ENCODE data around the gene ZFP90.
"Not testable (repeated sequence)": the region's sequence is repeated elsewhere in the genome, so short reads cannot be mapped to it uniquely, and the experiment has no call there.

The ZFP90 gene

DNA sequence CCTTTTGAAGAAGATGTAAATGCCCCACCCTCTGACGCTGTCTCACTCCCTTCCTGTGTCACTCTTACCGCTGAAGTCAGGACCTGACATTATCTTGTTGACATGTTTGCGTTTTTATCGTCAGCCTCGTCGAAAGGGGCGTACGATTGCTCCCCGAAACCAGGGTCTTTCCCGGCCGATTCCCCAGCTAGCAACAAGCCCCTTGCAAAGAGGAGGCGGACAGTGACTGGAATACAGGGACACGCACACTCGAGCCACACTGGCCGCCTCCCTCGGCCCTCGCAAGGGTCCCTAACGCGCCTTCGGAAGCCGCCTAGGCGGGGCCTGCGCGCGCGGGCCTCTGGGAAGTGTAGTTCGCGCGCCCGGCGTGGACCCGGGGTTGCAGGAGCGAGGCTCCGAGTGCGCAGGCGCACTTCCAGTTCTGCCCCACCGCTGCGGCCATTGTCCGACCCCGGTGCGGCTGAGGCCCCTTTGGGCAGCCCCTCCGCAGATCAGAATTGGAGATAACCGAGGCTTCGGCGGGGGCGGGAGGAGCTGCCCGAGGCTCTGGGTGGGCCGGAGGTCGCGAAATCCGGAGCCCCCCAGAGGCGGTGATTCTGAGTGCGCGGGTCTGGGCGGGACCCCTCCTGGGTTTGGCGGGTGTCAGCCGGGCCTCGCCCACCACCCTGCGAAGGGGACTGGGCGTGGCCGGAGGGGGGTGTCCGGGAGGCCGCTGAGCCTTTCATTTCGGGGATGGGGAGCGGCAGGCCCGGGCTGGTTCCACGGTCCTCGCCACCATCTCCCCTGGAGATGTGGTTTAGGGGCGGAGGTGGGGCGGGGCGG lies at the start of gene ZFP90:
ZFP90 (plus strand) TSS at position 412 of the 822 bp plus-strand sequence. CDS start 502 bp downstream, outside the sequence.
- Histone ChIP-seq H3K4me3 (ENCODE audit: low read length) (peak within 1 kb of the TSS; percentile 77), H3K27me3 (ENCODE audit: insufficient read depth, low read length) (no peaks in the 10 kb centered on the region), H2AFZ (ENCODE audit: low read depth, low read length) (peak within 1 kb of the TSS; percentile 71), H3K9me3 (ENCODE audit: low read length) (peaks cover 26% of the 10 kb centered on the region), H3K4me1 (ENCODE audit: insufficient read depth, low read length) (peaks cover 8% of the 10 kb centered on the region), H3K36me3 (ENCODE audit: insufficient read depth, low read length) (peaks cover 29% of the 10 kb centered on the region)

DNA sequence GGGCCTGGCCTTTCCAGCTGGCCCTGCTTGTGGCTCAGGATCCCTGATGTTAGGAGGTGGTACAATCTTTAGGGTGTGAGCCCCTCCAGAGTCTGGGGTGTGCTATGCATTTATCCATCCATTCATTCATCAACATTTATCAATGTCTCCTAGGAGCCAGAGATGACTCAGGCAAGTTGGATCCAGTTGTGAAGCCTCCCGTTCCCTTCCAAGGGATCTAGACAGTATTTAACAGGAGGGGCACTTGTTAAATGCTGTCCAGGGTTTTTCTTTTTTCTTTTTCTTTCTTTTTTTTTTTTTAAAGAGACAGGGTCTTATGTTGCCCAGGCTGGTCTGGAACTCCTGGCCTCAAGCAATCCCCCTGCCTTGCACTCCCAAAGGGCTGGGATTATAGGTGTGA lies 48.7 kb upstream of the ZFP90 start:
- Histone ChIP-seq H3K4me3 (ENCODE audit: low read length) (no peak overlapping the region), H3K36me3 (ENCODE audit: insufficient read depth, low read length) (no peaks in the 10 kb centered on the region), H3K27me3 (ENCODE audit: insufficient read depth, low read length) (no peaks in the 10 kb centered on the region), H2AFZ (ENCODE audit: low read depth, low read length) (no peak overlapping the region), H3K9me3 (ENCODE audit: low read length) (no peaks in the 10 kb centered on the region), H3K4me1 (ENCODE audit: insufficient read depth, low read length) (peaks cover 16% of the 10 kb centered on the region)

DNA sequence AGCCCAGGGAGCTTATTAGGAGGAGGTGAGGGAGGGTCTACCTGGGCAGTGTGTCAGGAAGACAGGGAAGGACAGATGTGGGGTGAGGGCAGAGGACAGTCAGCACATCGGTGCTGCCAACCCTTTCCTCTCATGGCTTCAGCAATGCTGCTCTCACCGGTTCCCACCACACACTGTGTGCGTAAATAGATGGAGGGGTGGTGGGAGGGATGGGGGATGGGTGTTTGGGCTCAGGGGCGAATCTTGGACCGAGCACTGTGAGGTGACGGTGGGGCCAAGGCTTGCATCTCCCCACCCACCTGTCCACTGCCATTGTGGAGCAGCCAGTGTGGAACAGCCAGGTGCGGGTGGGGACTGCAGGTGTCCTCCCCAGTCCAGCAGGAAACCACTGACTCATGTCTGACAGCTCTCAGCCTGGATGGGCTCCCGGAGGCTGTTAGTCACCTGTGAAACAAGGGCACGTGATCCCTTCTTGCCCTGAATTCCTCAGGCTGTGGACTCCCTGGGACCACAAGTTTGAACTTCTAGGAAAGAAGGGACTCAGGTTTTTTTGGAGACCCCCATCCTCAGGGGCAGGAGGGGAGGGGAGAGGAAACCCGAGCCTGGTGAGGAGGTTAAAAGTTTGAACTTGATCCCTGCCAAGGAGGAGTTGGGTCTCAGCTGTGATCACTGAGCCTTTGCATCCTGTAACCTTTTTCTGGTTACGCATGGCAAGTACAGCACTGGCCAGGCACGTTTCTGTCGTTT lies 48.1 kb upstream of the ZFP90 start:
- Histone ChIP-seq H3K27me3 (ENCODE audit: insufficient read depth, low read length) (no peaks in the 10 kb centered on the region), H3K4me1 (ENCODE audit: insufficient read depth, low read length) (peaks cover 16% of the 10 kb centered on the region), H3K4me3 (ENCODE audit: low read length) (no peak overlapping the region), H2AFZ (ENCODE audit: low read depth, low read length) (no peak overlapping the region), H3K9me3 (ENCODE audit: low read length) (no peaks in the 10 kb centered on the region), H3K36me3 (ENCODE audit: insufficient read depth, low read length) (no peaks in the 10 kb centered on the region)

DNA sequence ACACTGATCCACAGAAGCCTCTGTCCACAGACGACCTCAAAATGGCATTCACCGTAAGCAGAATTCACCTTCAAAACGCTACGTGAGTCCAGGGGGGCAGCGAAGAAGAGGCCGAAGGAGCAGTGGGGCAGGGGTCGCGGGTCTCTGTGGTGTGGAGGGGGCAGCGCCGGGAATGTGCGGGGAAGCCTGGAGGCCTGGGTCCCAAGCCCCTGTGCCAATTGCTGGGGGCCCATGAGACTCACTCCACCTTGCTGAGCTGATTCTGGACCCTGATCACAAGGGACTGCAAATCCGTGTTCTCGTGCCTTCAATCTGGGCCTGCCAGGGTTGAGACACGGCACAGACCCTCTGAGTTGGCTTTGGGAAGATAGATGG lies 47.5 kb upstream of the ZFP90 start:
- Histone ChIP-seq H3K27me3 (ENCODE audit: insufficient read depth, low read length) (no peaks in the 10 kb centered on the region), H3K36me3 (ENCODE audit: insufficient read depth, low read length) (no peaks in the 10 kb centered on the region), H2AFZ (ENCODE audit: low read depth, low read length) (no peak overlapping the region), H3K4me3 (ENCODE audit: low read length) (no peak overlapping the region), H3K9me3 (ENCODE audit: low read length) (no peaks in the 10 kb centered on the region), H3K4me1 (ENCODE audit: insufficient read depth, low read length) (peaks cover 14% of the 10 kb centered on the region)

DNA sequence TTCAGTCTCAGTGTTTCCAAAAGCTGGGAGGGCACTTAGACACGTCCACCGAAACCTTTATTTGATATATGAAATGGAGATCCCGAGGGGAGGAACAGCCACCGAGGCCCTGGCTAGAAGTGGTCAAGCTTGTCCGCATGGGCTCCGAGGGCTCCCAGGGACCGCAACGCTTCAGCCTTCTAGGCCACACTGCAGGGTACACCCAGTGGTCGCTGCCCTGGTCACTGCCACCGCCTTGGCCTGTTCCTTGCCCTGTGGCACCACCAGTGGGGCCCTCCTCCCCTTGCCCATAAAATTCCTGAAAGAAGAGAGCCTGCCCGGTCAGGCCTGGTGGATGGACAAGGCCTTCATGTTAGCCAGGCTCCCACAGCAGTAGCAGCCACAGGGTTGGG lies 46.9 kb upstream of the ZFP90 start:
- Histone ChIP-seq H2AFZ (ENCODE audit: low read depth, low read length) (no peak overlapping the region), H3K9me3 (ENCODE audit: low read length) (no peaks in the 10 kb centered on the region), H3K27me3 (ENCODE audit: insufficient read depth, low read length) (no peaks in the 10 kb centered on the region), H3K36me3 (ENCODE audit: insufficient read depth, low read length) (no peaks in the 10 kb centered on the region), H3K4me3 (ENCODE audit: low read length) (no peak overlapping the region), H3K4me1 (ENCODE audit: insufficient read depth, low read length) (peaks cover 8% of the 10 kb centered on the region)

DNA sequence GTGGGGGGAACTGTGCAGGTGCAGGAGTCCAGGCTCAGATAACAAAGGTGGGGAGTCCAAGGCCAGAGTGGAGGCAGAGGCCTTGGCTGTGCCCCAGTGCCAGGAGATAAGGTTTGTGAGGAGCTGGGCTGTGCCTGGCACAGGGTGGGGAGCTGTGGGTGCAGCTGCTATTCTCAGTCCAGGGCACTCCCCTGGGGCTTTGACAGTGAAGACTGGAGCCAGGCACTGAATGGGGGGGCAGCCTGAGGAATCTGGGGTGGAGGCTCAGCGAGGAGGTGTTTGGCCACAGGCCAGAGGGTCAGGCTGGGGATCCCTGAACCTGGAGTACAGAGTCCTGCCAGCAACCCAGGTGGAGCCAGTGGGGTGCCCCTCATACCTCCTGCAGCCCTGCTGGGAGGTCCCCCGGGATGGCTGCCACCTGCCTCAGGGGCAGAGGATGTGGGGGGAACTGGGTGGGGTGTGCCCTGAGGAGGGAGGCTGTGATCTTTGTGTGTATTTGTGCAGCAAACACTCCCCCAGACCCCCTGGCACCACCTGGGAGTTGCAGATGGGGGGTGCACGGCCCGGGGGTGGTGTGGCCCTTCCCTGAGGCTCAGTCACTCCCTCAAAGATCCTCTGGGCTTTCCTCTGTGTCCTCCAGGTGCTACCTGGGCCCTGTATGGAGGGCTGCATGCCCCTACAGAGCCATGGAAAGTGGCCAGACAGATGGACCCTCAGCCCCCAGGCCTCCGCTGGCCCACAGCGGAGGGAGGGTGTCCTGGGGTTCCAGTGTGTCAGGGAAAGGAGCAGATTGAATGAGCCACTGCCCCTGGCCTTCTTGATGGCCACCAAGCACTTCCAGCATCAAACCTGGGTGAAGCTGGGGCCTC lies 46.3 kb upstream of the ZFP90 start:
- H3K9me3 ChIP-seq (ENCODE audit: low read length) = no peaks in the 10 kb centered on the region
- H3K4me1 ChIP-seq (ENCODE audit: insufficient read depth, low read length) = peaks cover 2% of the 10 kb centered on the region
- H3K4me3 ChIP-seq (ENCODE audit: low read length) = no peak overlapping the region
- H3K36me3 ChIP-seq (ENCODE audit: insufficient read depth, low read length) = no peaks in the 10 kb centered on the region
- no peaks in the 10 kb centered on the region for H3K27me3 ChIP-seq (ENCODE audit: insufficient read depth, low read length)
- H2AFZ ChIP-seq (ENCODE audit: low read depth, low read length) = no peak overlapping the region

DNA sequence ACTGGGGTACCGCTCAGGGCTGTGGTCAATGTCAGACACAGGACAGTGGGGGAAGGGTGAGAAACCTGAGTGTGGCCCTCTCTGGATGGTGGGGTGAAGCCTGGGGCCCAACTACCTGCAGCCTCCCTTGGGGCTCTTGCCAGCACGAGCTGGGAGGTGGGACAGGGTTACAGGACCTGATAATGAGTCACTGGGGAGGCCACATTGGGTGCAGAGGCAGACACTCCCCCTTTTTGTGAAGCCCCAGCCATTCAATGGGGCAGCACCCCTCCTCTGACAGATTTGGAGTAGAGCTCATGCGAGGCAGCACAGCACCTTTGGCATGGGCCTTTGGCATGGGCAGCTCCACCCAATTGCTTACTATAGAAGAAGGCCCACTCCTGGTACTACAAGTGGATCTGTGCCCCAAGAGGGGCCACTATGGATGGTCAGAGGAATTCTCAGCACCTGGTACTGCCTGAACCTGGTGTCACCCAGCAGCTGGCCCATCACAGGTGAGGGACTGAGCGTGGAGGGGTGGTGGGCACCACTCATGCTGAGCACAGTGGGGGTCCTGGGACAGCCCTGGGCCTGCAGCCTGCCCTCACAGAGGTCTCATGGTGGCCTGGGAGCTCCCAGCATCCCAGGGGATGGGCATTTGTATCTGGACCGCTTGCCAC lies 45.5 kb upstream of the ZFP90 start:
- no peaks in the 10 kb centered on the region for H3K4me1 ChIP-seq (ENCODE audit: insufficient read depth, low read length)
- no peak overlapping the region for H2AFZ ChIP-seq (ENCODE audit: low read depth, low read length)
- no peaks in the 10 kb centered on the region for H3K27me3 ChIP-seq (ENCODE audit: insufficient read depth, low read length)
- H3K36me3 ChIP-seq (ENCODE audit: insufficient read depth, low read length) = no peaks in the 10 kb centered on the region
- H3K9me3 ChIP-seq (ENCODE audit: low read length) = no peaks in the 10 kb centered on the region
- no peak overlapping the region for H3K4me3 ChIP-seq (ENCODE audit: low read length)

DNA sequence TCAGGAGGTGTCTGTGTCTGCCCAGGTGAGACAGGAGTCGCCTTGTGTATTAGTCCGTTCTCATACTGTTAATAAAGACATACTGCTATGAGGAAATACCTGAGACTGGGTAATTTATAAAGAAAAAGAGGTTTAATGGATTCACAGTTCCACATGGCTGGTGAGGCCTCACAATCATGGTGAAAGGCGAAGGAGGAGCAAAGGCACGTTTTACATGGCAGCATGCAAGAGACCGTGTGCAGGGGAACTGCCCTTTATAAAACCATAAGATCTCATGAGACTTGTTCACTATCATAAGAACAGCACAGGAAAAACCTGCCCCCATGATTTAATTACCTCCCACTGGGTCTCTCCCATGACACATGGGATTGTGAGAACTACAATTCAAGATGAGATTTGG lies 44.8 kb upstream of the ZFP90 start:
- H2AFZ ChIP-seq (ENCODE audit: low read depth, low read length); H3K9me3 ChIP-seq (ENCODE audit: low read length); H3K36me3 ChIP-seq (ENCODE audit: insufficient read depth, low read length); H3K4me3 ChIP-seq (ENCODE audit: low read length); H3K4me1 ChIP-seq (ENCODE audit: insufficient read depth, low read length); H3K27me3 ChIP-seq (ENCODE audit: insufficient read depth, low read length): not testable (repeated sequence)

DNA sequence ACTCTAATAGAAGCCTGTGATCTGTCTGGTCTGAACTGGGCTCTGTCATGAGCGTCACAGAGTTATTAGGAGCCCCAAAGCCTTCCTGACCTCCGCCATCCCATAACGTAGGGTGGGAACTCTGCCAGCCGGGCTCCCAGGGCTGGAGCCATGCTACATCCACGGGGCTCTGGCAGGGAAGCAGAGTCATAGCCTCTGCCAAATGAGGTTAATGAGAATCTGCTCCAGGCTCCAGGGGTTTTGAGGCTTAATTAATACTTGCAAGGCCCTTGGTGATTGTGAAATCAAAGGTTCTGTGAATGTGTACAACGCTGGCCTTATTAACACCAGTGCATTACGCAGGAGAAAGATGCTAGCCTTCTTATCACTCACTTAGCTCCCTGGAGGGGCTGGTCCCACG lies 42.4 kb upstream of the ZFP90 start:
- Histone ChIP-seq H3K9me3 (ENCODE audit: low read length) (no peaks in the 10 kb centered on the region), H3K4me3 (ENCODE audit: low read length) (no peak overlapping the region), H3K4me1 (ENCODE audit: insufficient read depth, low read length) (no peaks in the 10 kb centered on the region), H3K27me3 (ENCODE audit: insufficient read depth, low read length) (no peaks in the 10 kb centered on the region), H2AFZ (ENCODE audit: low read depth, low read length) (no peak overlapping the region), H3K36me3 (ENCODE audit: insufficient read depth, low read length) (no peaks in the 10 kb centered on the region)

DNA sequence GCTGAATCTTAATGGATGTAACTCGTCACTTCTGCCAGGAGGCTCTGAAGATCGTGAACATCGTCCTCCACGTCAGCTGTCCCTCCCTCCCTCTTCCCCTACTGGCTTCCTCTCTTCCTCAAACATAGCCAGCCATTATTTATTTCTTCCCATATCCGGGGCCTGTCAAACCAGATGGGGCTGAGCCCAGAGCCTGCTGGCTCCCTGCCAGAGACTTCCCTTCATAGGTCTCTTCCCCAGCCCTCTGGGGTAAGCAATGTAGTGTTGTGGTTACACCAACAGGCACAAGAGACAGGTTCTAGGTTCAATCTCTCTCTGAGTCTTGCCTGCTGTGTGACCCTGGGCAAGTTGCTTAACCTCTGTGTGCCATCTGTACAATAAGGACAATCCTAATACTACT lies 40.1 kb upstream of the ZFP90 start:
- Histone ChIP-seq H3K27me3 (ENCODE audit: insufficient read depth, low read length) (no peaks in the 10 kb centered on the region), H3K36me3 (ENCODE audit: insufficient read depth, low read length) (no peaks in the 10 kb centered on the region), H3K4me3 (ENCODE audit: low read length) (no peak overlapping the region), H2AFZ (ENCODE audit: low read depth, low read length) (no peak overlapping the region), H3K9me3 (ENCODE audit: low read length) (no peaks in the 10 kb centered on the region), H3K4me1 (ENCODE audit: insufficient read depth, low read length) (no peaks in the 10 kb centered on the region)

DNA sequence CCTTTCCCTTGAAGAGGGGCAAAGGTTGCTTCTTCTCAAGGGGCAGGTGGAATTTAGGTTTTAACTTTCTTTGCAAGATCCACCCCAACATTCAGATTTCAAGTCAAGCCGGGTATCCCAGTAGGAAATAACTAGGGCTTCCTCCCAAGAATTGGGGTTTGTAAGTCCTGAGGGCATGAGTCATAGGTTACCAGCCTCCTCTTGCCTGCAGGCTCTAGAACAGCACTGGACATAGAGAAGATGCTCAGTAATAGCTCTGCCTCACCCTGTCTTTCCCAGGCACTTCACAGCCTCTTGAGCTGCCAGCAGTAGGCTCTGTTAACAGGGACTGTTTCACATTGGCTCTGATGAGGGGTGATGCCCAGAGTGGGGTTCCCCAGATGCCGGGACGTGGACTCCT lies 35.8 kb upstream of the ZFP90 start:
- Histone ChIP-seq H2AFZ (ENCODE audit: low read depth, low read length) (no peak overlapping the region), H3K9me3 (ENCODE audit: low read length) (no peaks in the 10 kb centered on the region), H3K4me3 (ENCODE audit: low read length) (no peak overlapping the region), H3K27me3 (ENCODE audit: insufficient read depth, low read length) (no peaks in the 10 kb centered on the region), H3K36me3 (ENCODE audit: insufficient read depth, low read length) (no peaks in the 10 kb centered on the region), H3K4me1 (ENCODE audit: insufficient read depth, low read length) (no peaks in the 10 kb centered on the region)

DNA sequence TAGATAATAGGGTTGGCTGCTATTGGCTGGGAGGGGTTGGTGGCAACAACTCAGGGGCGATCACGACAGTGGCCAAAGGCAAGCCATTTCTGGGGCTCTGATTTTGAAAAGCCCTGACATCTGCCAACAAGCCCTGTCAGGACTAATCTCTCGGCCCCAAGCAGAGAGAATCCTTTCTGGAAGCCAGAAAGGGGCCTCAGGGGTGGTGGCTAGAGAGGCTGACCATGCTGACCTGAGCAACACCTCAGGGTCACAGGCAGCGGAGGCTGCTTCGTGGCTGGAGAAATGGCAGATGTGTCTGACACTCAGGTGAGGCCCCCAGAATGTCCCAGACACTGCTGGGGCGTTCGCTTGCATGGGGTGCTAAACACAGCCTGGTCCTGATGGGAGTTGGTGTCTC lies 35.0 kb upstream of the ZFP90 start:
- H3K36me3 ChIP-seq (ENCODE audit: insufficient read depth, low read length) = no peaks in the 10 kb centered on the region
- H3K27me3 ChIP-seq (ENCODE audit: insufficient read depth, low read length) = peaks cover 2% of the 10 kb centered on the region

More for the DNA sequence above, 35.0 kb upstream of the ZFP90 start:
- H3K4me3 ChIP-seq (ENCODE audit: low read length) = no peak overlapping the region
- no peaks in the 10 kb centered on the region for H3K9me3 ChIP-seq (ENCODE audit: low read length)
- H3K4me1 ChIP-seq (ENCODE audit: insufficient read depth, low read length) = no peaks in the 10 kb centered on the region
- no peak overlapping the region for H2AFZ ChIP-seq (ENCODE audit: low read depth, low read length)
